Sigmoid colon (tissue), 7 donors: ENCODE data around the gene RABEP2. TPM values are rescaled to one million over a fixed set of nuclear protein-coding genes. Genes with fewer than 3 reads are reported as not detected.

Experiments used
- DNase-seq: peaks from one replicate; pipeline ENCODE4 v3.0.0-alpha.2; 2019
- H3K27ac ChIP-seq, 4 donors: fragments of 200-600 bp; sonication (generic); one replicate each; pipeline ENCODE4 v1.5.1; 2016 to 2019; ENCODE audit warnings: mild to moderate bottlenecking in 1 of 4
- H3K27me3 ChIP-seq, 3 donors: fragments of 200-600 bp; sonication (generic); one replicate each; pipeline ENCODE4 v1.5.1; 2019; ENCODE audit warnings: mild to moderate bottlenecking in 1 of 3
- H3K36me3 ChIP-seq, 4 donors: fragments of 200-600 bp; sonication (generic); one replicate each; pipeline ENCODE4 v1.5.1; 2016 to 2019
- H3K4me1 ChIP-seq, 4 donors: fragments of 200-600 bp; sonication (generic); one replicate each; pipeline ENCODE4 v1.5.1; 2017 to 2019
- H3K4me3 ChIP-seq, 4 donors: fragments of 200-600 bp; sonication (generic); one replicate each; pipeline ENCODE4 v1.5.1; 2017 to 2019; ENCODE audit warnings: mild to moderate bottlenecking in 2 of 4, moderate library complexity in 1 of 4
- H3K9me3 ChIP-seq, 4 donors: fragments of 200-600 bp in 3 of 4; sonication (generic) in 3 of 4; one replicate each; pipeline versions ENCODE4 v1.5.1 to v1.6.1; 2013 to 2019
- CTCF ChIP-seq, 4 experiments: fragments of 450-650 bp in 3 of 4; fragments of 200-600 bp in 1 of 4; IDR thresholded peaks; one replicate each; pipeline ENCODE4 v1.5.1; 2016 to 2019; ENCODE audit warnings: antibody characterized with exemption in 4 of 4, mild to moderate bottlenecking in 3 of 4, moderate library complexity in 2 of 4
- EP300 ChIP-seq, 4 donors: sonication (generic); formaldehyde crosslinking; IDR thresholded peaks; one replicate each; pipeline ENCODE4 v1.6.1; 2017; ENCODE audit warnings: antibody characterized with exemption in 4 of 4
- POLR2A ChIP-seq, 2 donors: fragments of 450-650 bp; IDR thresholded peaks; one replicate each; pipeline ENCODE4 v1.6.1; 2016; ENCODE audit warnings: antibody characterized with exemption in 2 of 2, mild to moderate bottlenecking in 2 of 2, moderate library complexity in 2 of 2
- POLR2AphosphoS5 ChIP-seq, 4 donors: sonication (generic); formaldehyde crosslinking; IDR thresholded peaks; one replicate each; pipeline ENCODE4 v1.6.1; 2017; ENCODE audit warnings: antibody characterized with exemption in 4 of 4
- WGBS, 2 donors: extraction: QIAGEN DNeasy Blood & Tissue Kit; methylation state at CpG; one replicate each; pipeline ENCODE4 v1.1.7; 2013; 5-methylcytosine and 5-hydroxymethylcytosine counted together
- intact Hi-C: fragments of 100-400 bp; cut with DNase I; formaldehyde crosslinking; loops from one replicate; pipeline ENCODE4 v1.15.1; 2023
- polyA plus RNA-seq, 3 donors: library from polyadenylated mRNA; stranded (reverse); fragments of 200-250 nt; gene quantifications; one replicate each; pipeline ENCODE4 v1.2.3, GENCODE V29; 2013
- total RNA-seq, 4 donors: library from RNA; depleted of rRNA; stranded (reverse); fragments of >200 nt; gene quantifications; one replicate each; pipeline ENCODE4 v1.1.0, GENCODE V29; 2016
- donor health status: healthy with polysubstance abuse.
- donor health status: Bipolar disorder and iron deficiency.
- donor health status: healthy.

RABEP2 gene
- total and polyA plus RNA-seq, 7 donors: 9.9 to 48.7 (median 30.0) TPM

GRCh38 chr16:28915181-28915580 lies 9.9 kb downstream of the RABEP2 start:
- intact Hi-C loops: no loop called here
- peaks cover 0 to 67% (median 25%) of the 10 kb centered on the region in 4 donors for H3K36me3 ChIP-seq
- no peak overlapping the region for H3K4me3 ChIP-seq
- no peak overlapping the region for H3K27ac ChIP-seq
- H3K27me3 ChIP-seq: no peaks in the 10 kb centered on the region
- no peak for TF ChIP-seq CTCF (IDR thresholded peaks at IDR 0.05)
- TF ChIP-seq POLR2A (IDR thresholded peaks at IDR 0.05): no peak
- TF ChIP-seq EP300 (IDR thresholded peaks at IDR 0.05): no peak
- no peak for TF ChIP-seq POLR2AphosphoS5 (IDR thresholded peaks at IDR 0.05)
- no peaks in the 10 kb centered on the region for H3K9me3 ChIP-seq
- no peaks in the 10 kb centered on the region for H3K4me1 ChIP-seq
- DNase-seq: no peak

GRCh38 chr16:28913946-28914724 lies 10.9 kb downstream of the RABEP2 start:
- Histone ChIP-seq H3K9me3 (no peaks in the 10 kb centered on the region), H3K4me1 (no peaks in the 10 kb centered on the region), H3K36me3 (peaks cover 0 to 61% (median 20%) of the 10 kb centered on the region in 4 donors), H3K4me3 (no peak overlapping the region), H3K27me3 (no peaks in the 10 kb centered on the region), H3K27ac (no peak overlapping the region)
- 93% methylated on average over 29 of the region's 29 CpGs for WGBS, 2 donors
- TF ChIP-seq POLR2A (IDR thresholded peaks at IDR 0.05) (no peak), POLR2AphosphoS5 (IDR thresholded peaks at IDR 0.05) (no peak), CTCF (IDR thresholded peaks at IDR 0.05) (no peak), EP300 (IDR thresholded peaks at IDR 0.05) (no peak)
- no peak for DNase-seq
- intact Hi-C loops: no loop called here

GRCh38 chr16:28912558-28912957 lies 12.5 kb downstream of the RABEP2 start:
- no peaks in the 10 kb centered on the region for H3K9me3 ChIP-seq
- TF ChIP-seq CTCF (IDR thresholded peaks at IDR 0.05) (no peak), POLR2A (IDR thresholded peaks at IDR 0.05) (no peak), POLR2AphosphoS5 (IDR thresholded peaks at IDR 0.05) (no peak), EP300 (IDR thresholded peaks at IDR 0.05) (no peak)
- no peak overlapping the region for H3K4me3 ChIP-seq
- DNase-seq: no peak
- intact Hi-C loops: no loop called here
- peaks cover 4 to 57% (median 20%) of the 10 kb centered on the region in 4 donors for H3K36me3 ChIP-seq
- H3K4me1 ChIP-seq: no peaks in the 10 kb centered on the region
- WGBS, 2 donors: 87 to 93% methylated on average over 12 of the region's 12 CpGs
- no peaks in the 10 kb centered on the region for H3K27me3 ChIP-seq
- H3K27ac ChIP-seq: no peak overlapping the region

- no peaks in the 10 kb centered on the region for H3K27me3 ChIP-seq
- intact Hi-C loops: no loop called here
- H3K36me3 ChIP-seq: peaks cover 4 to 50% (median 18%) of the 10 kb centered on the region in 4 donors
- no peak overlapping the region for H3K4me3 ChIP-seq
- no peaks in the 10 kb centered on the region for H3K4me1 ChIP-seq
- no peaks in the 10 kb centered on the region for H3K9me3 ChIP-seq
- no peak for DNase-seq
- TF ChIP-seq POLR2A (IDR thresholded peaks at IDR 0.05) (no peak), CTCF (IDR thresholded peaks at IDR 0.05) (no peak), POLR2AphosphoS5 (IDR thresholded peaks at IDR 0.05) (no peak), EP300 (IDR thresholded peaks at IDR 0.05) (no peak)
- WGBS, 2 donors: 30 to 66% methylated on average over 19 of the region's 19 CpGs
- H3K27ac ChIP-seq: no peak overlapping the region
These were observed 14.7 kb downstream of the RABEP2 start for GRCh38 chr16:28910086-28911031.
